Heart left ventricle (tissue), 13 donors: Measurements from ENCODE around the gene TROAP.
A peak's percentile ranks its signal among the peaks of the same experiment; 100 is the strongest.

ENCODE experiments used
- CTCF ChIP-seq, 12 donors: fragments of 200-600 bp; sonication (generic) in 4 of 12; IDR thresholded peaks; one replicate each; pipeline versions ENCODE4 v1.5.0 to v1.8.0; 2018 to 2022; ENCODE audit warnings: antibody characterized with exemption in 12 of 12, mild to moderate bottlenecking in 5 of 12
- POLR2A ChIP-seq, 2 donors: fragments of 450-650 bp; IDR thresholded peaks; one replicate each; pipeline ENCODE4 v1.6.1; 2017; ENCODE audit warnings: antibody characterized with exemption in 2 of 2, mild to moderate bottlenecking in 2 of 2, moderate library complexity in 2 of 2
- donor health status: ischemic (EF 13 %, LVEDD 7.1; RV severe dilation, severe dysfunction).
- donor health status: DM: no; HTN: yes; CAD: no.
- donor health status: DM: no; HTN: no; CAD: no.
- donor health status: ischemic (EF 25% LVEDD 6.9; RV normal size, moderate dysfunction).
- donor health status: ischemic (EF 25% LVEDD 5.7; RV mildly dilated, moderate dysfunction).
- donor health status: ischemic (EF 35%, LVEDD 5.7; RV mildly dilated, moderate dysfunction).
- donor health status: nonischemic (EF 11% LVEDD 7.7; RV severe dilation, severe dysfunction).
- donor health status: DM: yes; HTN: yes; CAD: no.
- donor health status: PGD.
- donor health status: ischemic (EF 29% LVEDD 5.4; RV normal size, mild dysfunction).
- donor health status: nonischemic (EF 23%, LVEDD 6.1; RV moderate dilation, normal function).

- TF ChIP-seq CTCF (IDR thresholded peaks at IDR 0.05): peak in 11 of 12 donors; percentile 14 to 53 (median 34)
- TF ChIP-seq POLR2A (IDR thresholded peaks at IDR 0.05): no peak
Measured at GRCh38 chr12:49357103-49357678, 34.1 kb downstream of the TROAP start.
